SK-N-SH (cell line): ENCODE measurements around the gene TFAP2E. TPM values are rescaled to one million over a fixed set of nuclear protein-coding genes. Genes with fewer than 3 reads are reported as not detected.

Experiments
- CTCF ChIA-PET: fragments of 300-600, 350-600 bp; formaldehyde crosslinking; extraction: SDS; loops from one replicate; lab custom pipeline; 2021; lab: Yijun Ruan, JAX
- POLR2A ChIA-PET: fragments of 350-600 bp; sonication (Branson Sonifier 250); formaldehyde crosslinking; extraction: SDS; loops from one replicate; lab custom pipeline; 2020; ENCODE audit warnings: antibody characterized with exemption, inconsistent platforms; lab: Yijun Ruan, JAX
- DNase-seq: peaks from one replicate; pipeline ENCODE4 v3.0.0; 2012
- H2AFZ ChIP-seq: fragments of 200-600 bp; sonication (generic); 2 replicates; pipeline ENCODE4 v1.8.1; 2016; ENCODE audit warnings: antibody characterized with exemption, mild to moderate bottlenecking, low read depth
- H3F3A ChIP-seq: fragments of 200-600 bp; sonication (generic); replicated peaks from 2 replicates; pipeline ENCODE3; 2016; ENCODE audit warnings: antibody characterized with exemption, mild to moderate bottlenecking; ENCODE audit not compliant: insufficient read depth
- H3K27ac ChIP-seq, 2 experiments: fragments of 200-500 bp in 1 of 2; fragments of 200-600 bp in 1 of 2; sonication (Bioruptor generic) in 1 of 2; sonication (generic), shearing (Covaris generic) in 1 of 2; 2 replicates each; pipeline versions ENCODE4 v1.5.1 to v1.6.1; 2014 to 2016; ENCODE audit warnings: low read depth in 2 of 2, inconsistent platforms in 1 of 2, low read length in 1 of 2, mild to moderate bottlenecking in 1 of 2, mixed read lengths in 1 of 2
- H3K27me3 ChIP-seq: fragments of 200-600 bp; sonication (generic), shearing (Covaris generic); 2 replicates; pipeline ENCODE4 v1.6.1; 2016; ENCODE audit warnings: mixed run types; ENCODE audit not compliant: insufficient read depth
- H3K36me3 ChIP-seq, 2 experiments: fragments of 200-500 bp in 1 of 2; fragments of 200-600 bp in 1 of 2; sonication (Bioruptor generic) in 1 of 2; sonication (generic) in 1 of 2; replicated peaks in 1 of 2; 2 replicates each; pipeline versions ENCODE3 to v1.5.1; 2014 to 2016; ENCODE audit warnings: low read length in 1 of 2, mild to moderate bottlenecking in 1 of 2; ENCODE audit not compliant: insufficient read depth in 2 of 2, control insufficient read depth in 1 of 2
- H3K4me1 ChIP-seq, 2 experiments: fragments of 200-500 bp in 1 of 2; fragments of 200-600 bp in 1 of 2; sonication (Bioruptor generic) in 1 of 2; sonication (generic), shearing (Covaris generic) in 1 of 2; 2 replicates each; pipeline versions ENCODE4 v1.5.1 to v1.6.1; 2014 to 2016; ENCODE audit warnings: low read depth in 1 of 2, low read length in 1 of 2, mixed run types in 1 of 2; ENCODE audit not compliant: insufficient read depth in 2 of 2, control insufficient read depth in 1 of 2
- H3K4me2 ChIP-seq: fragments of 200-600 bp; sonication (generic), shearing (Covaris generic); 2 replicates; pipeline ENCODE4 v1.6.1; 2017; ENCODE audit warnings: mixed run types
- H3K4me3 ChIP-seq, 2 experiments: fragments of 200-500 bp in 1 of 2; fragments of 200-600 bp in 1 of 2; sonication (Bioruptor generic) in 1 of 2; sonication (generic), shearing (Covaris generic) in 1 of 2; 2 replicates each; pipeline versions ENCODE4 v1.5.1 to v1.8.1; 2014 to 2016; ENCODE audit warnings: low read depth in 2 of 2, inconsistent platforms in 1 of 2, low read length in 1 of 2, mild to moderate bottlenecking in 1 of 2, mixed read lengths in 1 of 2, moderate library complexity in 1 of 2
- H3K79me2 ChIP-seq: fragments of 200-600 bp; sonication (generic); 2 replicates; pipeline ENCODE4 v1.8.1; 2017; ENCODE audit warnings: mild to moderate bottlenecking; ENCODE audit not compliant: insufficient read depth
- H3K9ac ChIP-seq: fragments of 200-600 bp; sonication (generic); 2 replicates; pipeline ENCODE4 v1.6.1; 2017; ENCODE audit warnings: mixed run types
- H3K9me2 ChIP-seq: fragments of 200-600 bp; sonication (generic); 2 replicates; pipeline ENCODE4 v1.6.1; 2017; ENCODE audit warnings: mixed run types
- H3K9me3 ChIP-seq: fragments of 200-600 bp; sonication (generic); 2 replicates; pipeline ENCODE4 v1.6.1; 2017; ENCODE audit warnings: mixed run types, mild to moderate bottlenecking, moderate library complexity
- H4K20me1 ChIP-seq: fragments of 200-600 bp; sonication (generic); 2 replicates; pipeline ENCODE4 v1.6.1; 2017; ENCODE audit warnings: mild to moderate bottlenecking, mixed run types; ENCODE audit not compliant: insufficient read depth
- CTCF ChIP-seq: fragments of 200-600 bp; sonication (generic); IDR thresholded peaks from 2 replicates; pipeline ENCODE4 v1.6.1; 2017; ENCODE audit warnings: antibody characterized with exemption, mild to moderate bottlenecking, moderate library complexity
- EZH2phosphoT487 ChIP-seq: fragments of 200-600 bp; sonication (generic); IDR thresholded peaks from 2 replicates; pipeline ENCODE4 v1.6.1; 2017; ENCODE audit warnings: low read depth, mixed run types, mild to moderate bottlenecking, antibody characterized with exemption, moderate library complexity, borderline replicate concordance
- FOSL2 ChIP-seq: IDR thresholded peaks from 2 replicates; pipeline ENCODE4 v1.4.0; 2012; ENCODE audit warnings: low read depth, mild to moderate bottlenecking, moderate library complexity, borderline replicate concordance
- FOXM1 ChIP-seq: IDR thresholded peaks from 2 replicates; pipeline ENCODE4 v1.4.0; 2012; ENCODE audit warnings: low read depth, mild to moderate bottlenecking
- GABPA ChIP-seq: IDR thresholded peaks from 2 replicates; pipeline ENCODE4 v1.4.0; 2012; ENCODE audit warnings: low read depth, mild to moderate bottlenecking
- GATA2 ChIP-seq: sonication (generic); formaldehyde crosslinking; IDR thresholded peaks from 2 replicates; pipeline ENCODE4 v1.5.0; 2020; ENCODE audit warnings: mild to moderate bottlenecking, missing genetic modification reagents
- JUND ChIP-seq: IDR thresholded peaks from 2 replicates; pipeline ENCODE4 v1.4.0; 2012
- MEF2A ChIP-seq: IDR thresholded peaks from 2 replicates; pipeline ENCODE4 v1.4.0; 2012; ENCODE audit warnings: low read depth, borderline replicate concordance
- MXI1 ChIP-seq: IDR thresholded peaks from 2 replicates; pipeline ENCODE4 v1.6.1; 2012; ENCODE audit warnings: mild to moderate bottlenecking, low read depth, low read length, improper control_type of control experiment
- NFIC ChIP-seq: IDR thresholded peaks from 2 replicates; pipeline ENCODE4 v1.4.0; 2012; ENCODE audit warnings: borderline replicate concordance
- RAD21 ChIP-seq: IDR thresholded peaks from 2 replicates; pipeline ENCODE4 v1.6.1; 2012; ENCODE audit warnings: mild to moderate bottlenecking, low read length
- SIN3A ChIP-seq: IDR thresholded peaks from 2 replicates; pipeline ENCODE4 v1.6.1; 2012; ENCODE audit warnings: low read depth, mild to moderate bottlenecking, low read length, moderate library complexity, borderline replicate concordance
- SMC3 ChIP-seq: IDR thresholded peaks from 2 replicates; pipeline ENCODE4 v1.6.1; 2012; ENCODE audit warnings: low read depth, low read length, improper control_type of control experiment
- TEAD4 ChIP-seq: IDR thresholded peaks from 2 replicates; pipeline ENCODE4 v1.4.0; 2012; ENCODE audit warnings: mild to moderate bottlenecking, borderline replicate concordance; ENCODE audit not compliant: insufficient read depth
- USF1 ChIP-seq: IDR thresholded peaks from 2 replicates; pipeline ENCODE4 v1.4.0; 2012; ENCODE audit warnings: low read depth, borderline replicate concordance
- USF2 ChIP-seq: fragments of 150-350 bp; IDR thresholded peaks from 2 replicates; pipeline ENCODE4 v1.6.1; 2017; ENCODE audit warnings: antibody characterized with exemption, low read length, low read depth, borderline replicate concordance
- WGBS: methylation state at CpG from one replicate; pipeline ENCODE4 v1.1.6; 2017; ENCODE audit warnings: low lambda C conversion rate; 5-methylcytosine and 5-hydroxymethylcytosine counted together
- polyA plus RNA-seq, 3 experiments: library from polyadenylated mRNA; depleted of rRNA; stranded (reverse); fragments of >200 nt; gene quantifications; 2 replicates each; pipeline ENCODE4 v1.2.3, GENCODE V29; 2012
- TF ChIP-seq, protein P1 (sequence below): fragments of 150-350 bp; IDR thresholded peaks from 2 replicates; pipeline ENCODE4 v1.6.1; 2016; ENCODE audit warnings: mild to moderate bottlenecking, low read depth, low read length

Gene TFAP2E
- polyA plus RNA-seq, 1 of the 3 experiments (the other 2 are of a cell fraction), result 0.59 TPM

GRCh38 chr1:35574125-35574654 lies 1.1 kb downstream of the TFAP2E start:
- Histone ChIP-seq H3K36me3 (no peaks in the 10 kb centered on the region), H3K9me2 (no peaks in the 10 kb centered on the region), H3K27me3 (no peaks in the 10 kb centered on the region), H3K9me3 (no peaks in the 10 kb centered on the region), H3K79me2 (no peaks in the 10 kb centered on the region), H3F3A (no peaks in the 10 kb centered on the region), H4K20me1 (no peaks in the 10 kb centered on the region), H2AFZ (no peak overlapping the region), H3K4me1 (peaks cover 0 to 9% of the 10 kb centered on the region in 2 experiments; a peak in 1 of 4 replicates), H3K4me3 (no peak overlapping the region), H3K27ac (no peak overlapping the region), H3K4me2 (no peak overlapping the region), H3K9ac (no peak overlapping the region)
- DNase-seq, result no peak
- TF ChIP-seq, protein P1, sequence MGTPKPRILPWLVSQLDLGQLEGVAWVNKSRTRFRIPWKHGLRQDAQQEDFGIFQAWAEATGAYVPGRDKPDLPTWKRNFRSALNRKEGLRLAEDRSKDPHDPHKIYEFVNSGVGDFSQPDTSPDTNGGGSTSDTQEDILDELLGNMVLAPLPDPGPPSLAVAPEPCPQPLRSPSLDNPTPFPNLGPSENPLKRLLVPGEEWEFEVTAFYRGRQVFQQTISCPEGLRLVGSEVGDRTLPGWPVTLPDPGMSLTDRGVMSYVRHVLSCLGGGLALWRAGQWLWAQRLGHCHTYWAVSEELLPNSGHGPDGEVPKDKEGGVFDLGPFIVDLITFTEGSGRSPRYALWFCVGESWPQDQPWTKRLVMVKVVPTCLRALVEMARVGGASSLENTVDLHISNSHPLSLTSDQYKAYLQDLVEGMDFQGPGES, result no peak
- ChIA-PET CTCF (interaction anchor here (2.3 to 11.7 kb wide), 2 partner anchors 141 to 152 kb away, joined by 18 to 347 read pairs; no protein-coding TSS in a partner anchor), POLR2A (no interaction called here)
- 96% methylated on average over 10 of the region's 48 CpGs for WGBS

GRCh38 chr1:35574655-35575415 lies 1.7 kb downstream of the TFAP2E start:
- no peak overlapping the region for H3K4me2 ChIP-seq
- WGBS, result 70% methylated on average over 9 of the region's 30 CpGs
- H3K27ac ChIP-seq, result no peak overlapping the region
- H3K9ac ChIP-seq, result no peak overlapping the region
- CTCF ChIA-PET, result interaction anchor here (0.8 to 11.7 kb wide), 2 partner anchors 54 to 151 kb away, joined by 3 to 347 read pairs; no protein-coding TSS in a partner anchor
- no peak overlapping the region for H2AFZ ChIP-seq
- H3K79me2 ChIP-seq, result no peaks in the 10 kb centered on the region
- no peaks in the 10 kb centered on the region for H3K9me2 ChIP-seq
- peak; percentile 52 for DNase-seq
- no peaks in the 10 kb centered on the region for H3K9me3 ChIP-seq
- no peak overlapping the region for H3K4me3 ChIP-seq
- peaks cover 0 to 6% of the 10 kb centered on the region in 2 experiments; a peak in 1 of 4 replicates for H3K4me1 ChIP-seq
- no peaks in the 10 kb centered on the region for H3K36me3 ChIP-seq
- H4K20me1 ChIP-seq, result no peaks in the 10 kb centered on the region
- POLR2A ChIA-PET, result no interaction called here
- no peak for TF ChIP-seq FOSL2
- no peak for TF ChIP-seq FOXM1
- TF ChIP-seq MXI1, result no peak
- TF ChIP-seq RAD21, result no peak
- no peak for TF ChIP-seq GATA2
- TF ChIP-seq, protein P1, result no peak
- TF ChIP-seq EZH2phosphoT487, result no peak
- no peak for TF ChIP-seq SMC3
- TF ChIP-seq USF2, result no peak
- TF ChIP-seq GABPA, result no peak
- TF ChIP-seq CTCF, result no peak
- TF ChIP-seq USF1, result no peak
- TF ChIP-seq MEF2A, result no peak
- no peak for TF ChIP-seq TEAD4
- TF ChIP-seq JUND, result no peak
- no peak for TF ChIP-seq SIN3A
- no peak for TF ChIP-seq NFIC
- no peaks in the 10 kb centered on the region for H3F3A ChIP-seq
- H3K27me3 ChIP-seq, result no peaks in the 10 kb centered on the region
